MG63 (cell line): Measurements from ENCODE around the gene LDLRAD4. TPM values are rescaled to one million over a fixed set of nuclear protein-coding genes. Genes with fewer than 3 reads are reported as not detected.

Experiments used
- DNase-seq: peaks from one replicate; pipeline ENCODE4 v3.0.0-alpha.2; 2020
- H3K27me3 ChIP-seq: fragments of 250-450 bp; sonication (Bioruptor Pico); 2 replicates; pipeline ENCODE4 v1.5.1; 2020; ENCODE audit warnings: mild to moderate bottlenecking, moderate library complexity
- H3K36me3 ChIP-seq: fragments of 250-450 bp; sonication (Bioruptor Pico); 2 replicates; pipeline ENCODE4 v1.5.1; 2020; ENCODE audit warnings: mild to moderate bottlenecking, moderate library complexity
- H3K4me3 ChIP-seq: fragments of 250-450 bp; sonication (Bioruptor Pico); 2 replicates; pipeline ENCODE4 v1.5.1; 2020; ENCODE audit warnings: mild to moderate bottlenecking, moderate library complexity
- H3K9me3 ChIP-seq: fragments of 250-450 bp; sonication (Bioruptor Pico); 2 replicates; pipeline ENCODE4 v1.5.1; 2020; ENCODE audit warnings: mild to moderate bottlenecking, moderate library complexity
- total RNA-seq: library from RNA; depleted of rRNA; stranded (reverse); fragments of >200 nt; shearing (Covaris generic); gene quantifications from 2 replicates; pipeline ENCODE4 v1.2.3, GENCODE V29; 2014; ENCODE audit warnings: low replicate concordance; rRNA removed

LDLRAD4 gene
- 0.02 and 0.36 TPM in 2 replicates for total RNA-seq

DNA sequence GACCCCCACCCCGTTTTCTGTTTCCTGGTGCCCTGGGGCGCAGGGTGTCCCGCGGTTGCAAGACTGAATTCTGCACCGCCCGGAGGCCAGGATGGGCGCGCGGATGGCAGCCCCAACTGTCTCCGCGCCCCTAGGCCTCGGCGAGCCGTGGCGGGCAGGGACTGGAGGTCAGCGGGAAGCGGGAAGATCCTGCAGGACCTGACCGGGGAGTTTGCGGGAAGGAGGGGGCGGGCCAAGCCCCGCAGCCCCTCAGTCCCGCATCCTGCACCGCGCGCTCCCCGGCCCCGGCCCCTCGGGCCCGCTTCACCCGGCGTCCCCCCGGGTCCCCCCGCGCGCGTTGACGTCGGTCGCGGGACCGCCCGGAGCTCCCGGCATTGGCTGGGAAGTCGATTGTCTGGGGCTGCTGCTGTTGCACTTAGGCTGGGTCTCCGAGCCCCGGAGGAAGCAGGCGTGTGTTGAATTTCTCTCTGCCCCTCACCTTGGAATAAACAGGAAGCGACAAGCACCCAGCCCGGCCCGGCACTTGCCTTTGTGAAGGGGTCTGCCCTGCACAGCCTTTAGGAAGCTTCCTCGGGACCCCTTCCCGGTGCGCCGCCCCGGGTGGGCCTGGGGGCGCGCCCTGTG is at the start of gene LDLRAD4:
LDLRAD4 (plus strand) TSS at position 393 of the 624 bp plus-strand sequence.
- Histone ChIP-seq H3K9me3 (no peaks in the 10 kb centered on the region), H3K36me3 (no peaks in the 10 kb centered on the region), H3K4me3 (peak within 1 kb of the TSS; percentile 35), H3K27me3 (peaks cover 28% of the 10 kb centered on the region)
- DNase-seq, result no peak

- Histone ChIP-seq H3K4me3 (no peak overlapping the region), H3K27me3 (no peaks in the 10 kb centered on the region; the same call in 1 of the 2 replicates), H3K36me3 (no peaks in the 10 kb centered on the region), H3K9me3 (no peaks in the 10 kb centered on the region)
- DNase-seq, result no peak
These were observed 44.9 kb upstream of the LDLRAD4 start for GRCh38 chr18:13173578-13174145.

DNA sequence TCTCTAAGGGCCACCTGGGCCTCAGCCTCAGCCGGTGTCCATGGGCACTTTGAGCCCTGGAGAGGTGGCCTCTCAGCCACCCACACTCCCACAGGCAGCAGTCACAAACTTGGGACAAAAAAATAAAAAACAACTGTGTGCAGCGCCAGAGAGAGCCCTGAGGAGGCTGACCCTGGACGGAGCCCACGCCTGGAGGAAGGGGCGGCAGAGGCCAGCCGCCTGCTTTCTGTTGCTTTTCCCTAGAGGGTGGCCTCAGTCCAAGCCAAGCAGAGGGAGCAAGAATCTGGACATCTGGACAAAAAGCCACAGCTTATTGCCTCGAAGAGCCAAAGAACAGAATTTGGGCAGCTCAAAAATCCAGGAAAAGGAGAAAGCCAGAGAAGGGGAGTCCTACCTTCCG is 43.3 kb upstream of the LDLRAD4 start:
- H3K4me3 ChIP-seq, result no peak overlapping the region
- no peaks in the 10 kb centered on the region for H3K27me3 ChIP-seq
- DNase-seq, result no peak
- H3K9me3 ChIP-seq, result no peaks in the 10 kb centered on the region
- no peaks in the 10 kb centered on the region for H3K36me3 ChIP-seq

DNA sequence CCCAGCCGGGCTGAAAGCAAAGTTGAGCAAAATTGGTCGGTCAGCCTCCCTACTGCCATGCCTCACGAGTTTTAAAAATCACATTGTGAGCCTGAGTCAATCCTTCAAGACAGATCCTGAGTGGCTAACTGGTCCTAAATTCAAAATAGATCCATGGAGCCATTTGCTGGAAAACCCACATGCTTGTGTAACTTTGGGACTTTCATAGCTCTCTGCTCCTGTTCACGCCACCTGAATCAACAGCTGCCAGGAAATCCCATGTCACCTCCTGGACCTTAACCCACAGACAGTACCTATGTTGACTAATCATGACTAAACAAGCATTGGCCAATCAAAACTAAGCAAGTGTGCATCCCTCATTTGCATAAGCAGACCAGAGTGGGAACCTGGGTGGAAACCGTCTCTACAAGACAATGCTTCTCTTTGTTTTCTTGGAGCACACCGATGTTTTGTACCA is 42.8 kb upstream of the LDLRAD4 start:
- Histone ChIP-seq H3K9me3 (no peaks in the 10 kb centered on the region), H3K36me3 (no peaks in the 10 kb centered on the region), H3K27me3 (no peaks in the 10 kb centered on the region), H3K4me3 (no peak overlapping the region)
- DNase-seq, result no peak

DNA sequence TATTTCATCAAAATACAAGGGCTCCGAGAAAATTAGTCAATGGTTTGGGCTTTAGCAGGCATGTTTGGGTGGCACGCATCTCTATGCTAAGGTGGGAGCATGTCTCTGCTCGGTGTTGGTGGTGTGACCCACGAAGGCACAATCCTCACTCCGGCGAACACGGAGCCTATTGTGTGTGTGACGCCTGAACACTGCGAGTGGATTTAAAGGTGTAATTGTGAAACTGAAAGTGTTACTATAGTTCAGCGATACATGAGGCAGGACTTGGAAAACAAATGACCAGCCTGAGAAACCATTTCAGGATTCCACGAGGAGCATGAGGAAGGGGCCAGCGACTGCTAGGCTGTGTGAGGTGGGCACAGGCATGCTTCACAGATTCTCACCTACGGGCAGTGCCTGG is 41.7 kb upstream of the LDLRAD4 start:
- Histone ChIP-seq H3K9me3 (no peaks in the 10 kb centered on the region), H3K27me3 (no peaks in the 10 kb centered on the region), H3K36me3 (no peaks in the 10 kb centered on the region), H3K4me3 (no peak overlapping the region)
- DNase-seq, result no peak

GRCh38 chr18:13178197-13178596 is 40.4 kb upstream of the LDLRAD4 start:
- H3K27me3 ChIP-seq, result no peaks in the 10 kb centered on the region; the same call in 1 of the 2 replicates
- no peaks in the 10 kb centered on the region for H3K9me3 ChIP-seq
- H3K36me3 ChIP-seq, result no peaks in the 10 kb centered on the region
- DNase-seq, result no peak
- no peak overlapping the region for H3K4me3 ChIP-seq

DNA sequence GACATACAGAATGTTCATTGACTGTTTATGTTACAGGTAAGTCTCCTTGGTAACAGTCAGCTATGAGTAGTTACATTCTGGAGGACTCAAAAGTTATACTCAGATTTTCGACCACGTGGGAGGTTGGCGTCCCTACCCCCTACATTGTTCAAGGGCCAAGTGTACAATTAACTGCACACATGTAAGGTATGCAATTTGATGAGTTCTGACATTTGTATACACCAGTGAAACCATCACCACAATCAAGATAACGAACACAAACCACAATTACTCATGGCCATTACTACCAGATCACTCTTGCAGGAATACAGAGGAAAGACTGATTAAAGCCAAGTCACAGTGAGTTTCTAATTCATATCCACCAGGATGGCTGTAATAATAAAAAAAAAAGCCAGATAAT is 39.6 kb upstream of the LDLRAD4 start:
- no peak for DNase-seq
- Histone ChIP-seq H3K9me3 (no peaks in the 10 kb centered on the region), H3K36me3 (no peaks in the 10 kb centered on the region), H3K27me3 (no peaks in the 10 kb centered on the region; the same call in 1 of the 2 replicates), H3K4me3 (no peak overlapping the region)

DNA sequence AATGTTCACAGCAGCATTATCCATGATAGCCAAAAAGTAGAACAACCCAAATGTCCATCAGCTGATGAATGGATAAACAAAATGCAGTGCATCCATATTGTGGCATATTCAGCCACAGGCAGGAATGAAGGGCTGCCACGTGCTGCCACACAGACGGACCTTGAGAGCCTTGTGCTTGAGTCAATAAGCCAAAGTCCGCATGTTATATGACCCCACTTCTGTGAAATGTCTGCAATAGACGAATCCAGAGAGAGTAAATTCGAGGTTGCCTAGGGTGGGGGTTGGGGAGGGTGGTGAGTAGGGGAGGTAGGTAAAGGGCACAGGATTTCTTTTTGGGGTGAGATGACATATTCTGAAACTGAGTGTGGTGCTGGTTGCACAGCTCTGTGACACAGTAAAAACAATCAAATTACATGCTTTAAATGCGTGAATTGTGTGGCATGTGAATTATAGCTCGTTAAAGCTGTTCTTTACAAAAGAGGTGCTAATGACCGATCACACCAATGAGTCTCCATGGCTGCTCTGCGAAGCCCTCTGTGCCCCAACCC is 38.9 kb upstream of the LDLRAD4 start:
- H3K4me3 ChIP-seq, result no peak overlapping the region
- H3K27me3 ChIP-seq, result no peaks in the 10 kb centered on the region; the same call in 1 of the 2 replicates
- DNase-seq, result no peak
- H3K36me3 ChIP-seq, result no peaks in the 10 kb centered on the region
- H3K9me3 ChIP-seq, result no peaks in the 10 kb centered on the region

- Histone ChIP-seq H3K4me3 (no peak overlapping the region), H3K36me3 (no peaks in the 10 kb centered on the region), H3K9me3 (no peaks in the 10 kb centered on the region), H3K27me3 (no peaks in the 10 kb centered on the region; the same call in 1 of the 2 replicates)
- DNase-seq, result no peak
These were observed 37.8 kb upstream of the LDLRAD4 start for GRCh38 chr18:13180614-13181375.

DNA sequence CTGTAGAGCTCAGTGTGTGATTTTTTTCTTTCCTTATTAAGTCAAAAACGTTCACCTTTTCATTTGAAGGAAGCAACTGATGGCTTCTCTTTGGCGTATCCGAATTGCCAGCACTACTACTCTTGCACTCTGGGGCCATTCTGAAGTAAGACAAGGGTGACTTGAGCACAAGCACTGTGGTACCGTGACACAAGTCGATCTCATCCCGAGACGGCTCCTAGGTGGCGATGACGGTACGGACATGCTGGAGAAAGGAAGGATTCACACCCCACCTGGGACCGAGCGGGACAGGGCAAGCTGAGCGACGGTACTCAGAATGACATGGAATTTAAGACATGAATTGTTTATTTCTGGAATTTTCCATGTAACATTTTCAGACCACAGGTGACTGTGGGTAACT is 36.8 kb upstream of the LDLRAD4 start:
- Histone ChIP-seq H3K27me3 (no peaks in the 10 kb centered on the region; the same call in 1 of the 2 replicates), H3K9me3 (no peaks in the 10 kb centered on the region), H3K4me3 (no peak overlapping the region), H3K36me3 (no peaks in the 10 kb centered on the region)
- DNase-seq, result no peak

GRCh38 chr18:13183359-13183758 is 35.2 kb upstream of the LDLRAD4 start:
- Histone ChIP-seq H3K9me3 (no peaks in the 10 kb centered on the region), H3K36me3 (no peaks in the 10 kb centered on the region), H3K27me3 (no peaks in the 10 kb centered on the region; the same call in 1 of the 2 replicates), H3K4me3 (no peak overlapping the region)
- no peak for DNase-seq

DNA sequence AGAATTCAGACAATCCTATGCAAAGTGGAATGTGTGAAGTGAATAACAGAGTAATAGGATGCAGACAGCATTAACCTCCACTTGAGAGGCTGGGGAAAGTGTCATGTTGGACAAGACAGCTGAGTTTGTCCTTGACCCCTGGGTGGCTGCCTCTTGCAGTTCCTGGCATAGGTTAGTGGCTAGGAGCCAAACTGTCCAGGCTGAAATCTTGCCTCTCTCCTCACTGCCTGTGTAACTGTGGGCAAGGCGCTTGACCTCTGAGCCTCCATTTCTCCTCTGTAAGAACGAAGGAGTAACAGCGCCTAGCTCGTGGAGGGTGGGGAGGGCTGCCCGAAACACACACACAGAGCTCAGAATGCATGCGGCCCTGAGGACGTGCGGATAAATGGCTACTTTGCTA is 34.8 kb upstream of the LDLRAD4 start:
- H3K27me3 ChIP-seq, result no peaks in the 10 kb centered on the region; the same call in 1 of the 2 replicates

DNA sequence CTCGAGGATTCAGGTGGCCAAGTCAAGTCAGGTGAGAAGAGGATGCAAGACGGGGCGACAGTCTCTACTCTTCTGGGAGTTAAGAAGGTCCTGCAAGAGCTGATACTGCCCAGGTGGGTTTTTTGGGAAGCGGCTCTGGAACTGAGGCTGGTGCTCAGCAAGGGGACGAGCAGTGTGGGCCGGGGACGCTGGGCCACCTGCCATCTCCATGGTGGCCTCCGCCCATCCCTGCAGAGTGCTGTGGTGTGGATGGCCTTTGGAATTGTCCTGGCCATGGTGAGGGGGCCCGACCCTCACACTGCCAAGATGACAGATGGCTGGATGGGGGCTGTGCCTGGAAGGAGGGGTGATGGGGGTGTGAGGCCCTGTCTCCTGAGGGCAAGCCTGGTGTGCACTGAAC is 34.2 kb upstream of the LDLRAD4 start:
- H3K9me3 ChIP-seq, result no peaks in the 10 kb centered on the region
- DNase-seq, result no peak
- H3K36me3 ChIP-seq, result no peaks in the 10 kb centered on the region
- H3K27me3 ChIP-seq, result no peaks in the 10 kb centered on the region; the same call in 1 of the 2 replicates
- H3K4me3 ChIP-seq, result no peak overlapping the region

More for the DNA sequence above, 34.8 kb upstream of the LDLRAD4 start:
- no peaks in the 10 kb centered on the region for H3K36me3 ChIP-seq
- no peak overlapping the region for H3K4me3 ChIP-seq
- no peaks in the 10 kb centered on the region for H3K9me3 ChIP-seq
- no peak for DNase-seq

GRCh38 chr18:13185675-13186198 is 32.8 kb upstream of the LDLRAD4 start:
- Histone ChIP-seq H3K4me3 (no peak overlapping the region), H3K36me3 (no peaks in the 10 kb centered on the region), H3K27me3 (no peaks in the 10 kb centered on the region; the same call in 1 of the 2 replicates), H3K9me3 (no peaks in the 10 kb centered on the region)
- no peak for DNase-seq

- Histone ChIP-seq H3K9me3 (no peaks in the 10 kb centered on the region), H3K27me3 (no peaks in the 10 kb centered on the region; the same call in 1 of the 2 replicates), H3K36me3 (no peaks in the 10 kb centered on the region), H3K4me3 (no peak overlapping the region)
- DNase-seq, result no peak
These were observed 31.9 kb upstream of the LDLRAD4 start for GRCh38 chr18:13186687-13187086.

GRCh38 chr18:13187498-13187897 is 31.1 kb upstream of the LDLRAD4 start:
- no peak overlapping the region for H3K4me3 ChIP-seq
- no peaks in the 10 kb centered on the region for H3K9me3 ChIP-seq
- no peaks in the 10 kb centered on the region for H3K27me3 ChIP-seq
- H3K36me3 ChIP-seq, result no peaks in the 10 kb centered on the region
- no peak for DNase-seq

- H3K27me3 ChIP-seq, result no peaks in the 10 kb centered on the region; the same call in 1 of the 2 replicates
- no peaks in the 10 kb centered on the region for H3K36me3 ChIP-seq
- DNase-seq, result no peak
- no peaks in the 10 kb centered on the region for H3K9me3 ChIP-seq
- no peak overlapping the region for H3K4me3 ChIP-seq
These were observed 27.5 kb upstream of the LDLRAD4 start for GRCh38 chr18:13191031-13191430.
